K562 (cell line): ENCODE data around the gene ADAM10. TPM values are rescaled to one million over a fixed set of nuclear protein-coding genes. Genes with fewer than 3 reads are reported as not detected.

Source experiments
- ATAC-seq: fragments of 200-7000 bp; cut with Tn5 transposase; 3 replicates; pipeline ENCODE4 v1.9.1; 2020; ENCODE audit warnings: moderate library complexity
- BruUV-seq: library from RNA; stranded (reverse); fragments of 400-500 nt; replicated peaks from 2 replicates; lab custom pipeline; 2021; lab: Mats Ljungman, UMichigan
- CTCF ChIA-PET: fragments of 300-600 bp; formaldehyde crosslinking; extraction: SDS; loops from one replicate; lab custom pipeline; 2021; ENCODE audit warnings: low intra/inter-chr PET ratio; lab: Yijun Ruan, JAX
- POLR2A ChIA-PET: fragments of 300-600, 350-650 bp; sonication (Branson Sonifier 250); formaldehyde crosslinking; extraction: SDS; loops from one replicate; lab custom pipeline; 2021; ENCODE audit warnings: antibody characterized with exemption, inconsistent platforms; lab: Yijun Ruan, JAX
- DNase-seq, 4 experiments: peaks; one replicate each; pipeline versions ENCODE4 v3.0.0 to v3.0.0-alpha.2; 2011 to 2018; ENCODE audit warnings: low spot score in 3 of 4, mixed read lengths in 3 of 4; ENCODE audit errors: extremely low read depth in 1 of 4
- FAIRE-seq: peaks from 2 replicates; lab custom pipeline; 2011; peaks lifted over from hg19 to GRCh38; lab: Jason Lieb, UNC
- H2AFZ ChIP-seq: 2 replicates; pipeline ENCODE4 v1.6.0; 2011; ENCODE audit warnings: low read depth, low read length, control low read depth, inconsistent platforms
- H3K27ac ChIP-seq: fragments of 200-600 bp; 3 replicates; pipeline ENCODE4 v1.8.0; 2011; ENCODE audit warnings: low read depth, mild to moderate bottlenecking, control low read depth, inconsistent platforms, low read length, moderate library complexity, mixed read lengths; ENCODE audit errors: extremely low read depth
- H3K27me3 ChIP-seq, 2 experiments: fragments of 300-600 bp in 1 of 2; 2 replicates in 1 of 2; 3 replicates in 1 of 2; pipeline versions ENCODE4 v1.6.0 to v1.8.0; 2011; ENCODE audit warnings: inconsistent platforms in 2 of 2, low read length in 2 of 2, mild to moderate bottlenecking in 1 of 2, mixed read lengths in 1 of 2, moderate library complexity in 1 of 2; ENCODE audit not compliant: control insufficient read depth in 2 of 2, insufficient read depth in 2 of 2
- H3K36me3 ChIP-seq: fragments of 300-600 bp; 3 replicates; pipeline ENCODE4 v1.8.0; 2011; ENCODE audit warnings: mild to moderate bottlenecking, low read length, inconsistent platforms; ENCODE audit not compliant: control insufficient read depth, insufficient read depth
- H3K4me1 ChIP-seq, 2 experiments: fragments of 200-600 bp in 1 of 2; replicated peaks in 1 of 2; 2 replicates in 1 of 2; 3 replicates in 1 of 2; pipeline versions ENCODE4 v1.5.1 to v1.8.0; 2011; ENCODE audit warnings: inconsistent platforms in 2 of 2, low read length in 2 of 2, mild to moderate bottlenecking in 1 of 2, mixed read lengths in 1 of 2, moderate library complexity in 1 of 2; ENCODE audit not compliant: control insufficient read depth in 2 of 2, insufficient read depth in 2 of 2
- H3K4me2 ChIP-seq: 2 replicates; pipeline ENCODE4 v1.6.1; 2011; ENCODE audit warnings: low read length, control low read depth, inconsistent platforms, mixed read lengths; ENCODE audit not compliant: insufficient read depth
- H3K4me3 ChIP-seq: fragments of 200-600 bp; sonication (generic), shearing (Covaris generic); 2 replicates; pipeline ENCODE4 v1.5.1; 2016; ENCODE audit warnings: control low read depth, inconsistent platforms
- H3K79me2 ChIP-seq: fragments of 200-600 bp; 3 replicates; pipeline ENCODE4 v1.8.0; 2011; ENCODE audit warnings: low read length, inconsistent platforms; ENCODE audit not compliant: control insufficient read depth, insufficient read depth
- H3K9ac ChIP-seq, 2 experiments: 2 replicates each; pipeline versions ENCODE4 v1.6.0 to v1.6.1; 2011; ENCODE audit warnings: low read depth in 2 of 2, low read length in 2 of 2, control low read depth in 1 of 2, inconsistent platforms in 1 of 2, mild to moderate bottlenecking in 1 of 2, mixed read lengths in 1 of 2; ENCODE audit not compliant: insufficient read depth in 1 of 2
- H3K9me1 ChIP-seq: one replicate; pipeline ENCODE4 v1.6.0; 2011; ENCODE audit warnings: inconsistent platforms, mild to moderate bottlenecking, low read length, moderate library complexity; ENCODE audit not compliant: control insufficient read depth, insufficient read depth
- H3K9me3 ChIP-seq: replicated peaks from 2 replicates; pipeline ENCODE4 v1.5.1; 2011; ENCODE audit warnings: low read depth, low read length, inconsistent platforms; ENCODE audit not compliant: control insufficient read depth, insufficient read depth
- H4K20me1 ChIP-seq: replicated peaks from 2 replicates; pipeline ENCODE4 v1.6.1; 2011; ENCODE audit warnings: low read length, inconsistent platforms, mixed read lengths; ENCODE audit not compliant: control insufficient read depth, insufficient read depth
- ARID2 ChIP-seq: fragments of 450-650 bp; IDR thresholded peaks from 2 replicates; pipeline ENCODE4 v1.6.1; 2017; ENCODE audit warnings: antibody characterized with exemption, mild to moderate bottlenecking
- FOXK1 ChIP-seq: sonication (generic); formaldehyde crosslinking; IDR thresholded peaks from 2 replicates; pipeline ENCODE4 v1.8.0; 2022; ENCODE audit warnings: missing genetic modification reagents, mild to moderate bottlenecking, borderline replicate concordance
- RAD21 ChIP-seq, 2 experiments: fragments of 250-450 bp in 1 of 2; fragments of 450-650 bp in 1 of 2; sonication (Bioruptor Pico) in 1 of 2; formaldehyde crosslinking in 1 of 2; IDR thresholded peaks in 1 of 2; conservative IDR thresholded peaks in 1 of 2; 2 replicates each; pipeline versions ENCODE4 v1.4.0 to v1.8.0; 2020 to 2022; ENCODE audit warnings: mild to moderate bottlenecking in 2 of 2, moderate library complexity in 1 of 2
- RB1 ChIP-seq: fragments of 450-650 bp; IDR thresholded peaks from 2 replicates; pipeline ENCODE4 v1.6.1; 2017; ENCODE audit warnings: low read depth, mild to moderate bottlenecking
- SETDB1 ChIP-seq: IDR thresholded peaks from one replicate; pipeline ENCODE4 v1.6.1; 2012; ENCODE audit warnings: low read length, control low read depth, inconsistent platforms
- SIRT6 ChIP-seq: IDR thresholded peaks from one replicate; pipeline ENCODE4 v1.6.1; 2012; ENCODE audit warnings: low read depth, mild to moderate bottlenecking, control low read depth, inconsistent platforms, low read length, moderate library complexity
- SNRNP70 ChIP-seq: fragments of 200-400 bp; formaldehyde crosslinking; optimal IDR thresholded peaks from 2 replicates; pipeline ENCODE3; 2017; ENCODE audit warnings: low read depth, low read length
- STAT5A ChIP-seq: IDR thresholded peaks from 2 replicates; pipeline ENCODE4 v1.6.1; 2012; ENCODE audit warnings: low read length, inconsistent platforms, borderline replicate concordance
- YBX1 ChIP-seq: fragments of 450-650 bp; IDR thresholded peaks from 2 replicates; pipeline ENCODE4 v1.7.1; 2016; ENCODE audit warnings: mild to moderate bottlenecking
- ZEB2 ChIP-seq: fragments of 450-650 bp; IDR thresholded peaks from 2 replicates; pipeline ENCODE4 v1.6.1; 2016
- WGBS: fragments of 100-300 bp; shearing (Covaris generic); methylation state at CpG from one replicate; pipeline ENCODE4 v1.1.6; 2016; ENCODE audit warnings: low coverage, mixed read lengths; ENCODE audit not compliant: insufficient coverage; ENCODE audit errors: missing lambda C conversion rate; 5-methylcytosine and 5-hydroxymethylcytosine counted together
- in situ Hi-C: fragments of 300-500 bp; cut with MboI; formaldehyde crosslinking; loops from 4 replicates; pipeline ENCODE4 v1.15.0; 2018; ENCODE audit warnings: inconsistent platforms, mixed read lengths
- intact Hi-C: fragments of 100-400 bp; cut with micrococcal nuclease; formaldehyde crosslinking; loops from 2 replicates; pipeline ENCODE4 v1.14.2; 2022
- polyA plus RNA-seq, 8 experiments: library from polyadenylated mRNA; depleted of rRNA in 4 of 8; stranded (reverse) in 5 of 8; unstranded in 3 of 8; fragments of >200 nt; fragmentation: Nextera tagmentation in 2 of 8; fragmentation: Illumina TruSeq in 1 of 8; extraction: Ambion mirVana in 2 of 8; extraction: Trizol in 1 of 8; gene quantifications; 2 replicates each; pipeline versions ENCODE4 v1.2.1 to v1.2.3, GENCODE V29; 2011 to 2014; ENCODE audit warnings: inconsistent platforms in 1 of 8, missing spikeins in 1 of 8
- total RNA-seq, 7 experiments: library from RNA; depleted of rRNA in 6 of 7; stranded (reverse); fragments of >200 nt in 6 of 7; fragmentation: Illumina TruSeq in 2 of 7; extraction: Trizol in 2 of 7; gene quantifications; 2 replicates each; pipeline versions ENCODE4 v1.2.1 to v1.2.3, GENCODE V29; 2011 to 2021; ENCODE audit warnings: low replicate concordance in 1 of 7
- TF ChIP-seq, protein P1 (sequence below): fragments of 450-650 bp; IDR thresholded peaks from 2 replicates; pipeline ENCODE4 v1.6.1; 2016; ENCODE audit warnings: antibody characterized with exemption
- TF ChIP-seq, protein P2 (sequence below), 3 experiments: IDR thresholded peaks in 2 of 3; conservative IDR thresholded peaks in 1 of 3; 2 replicates each; pipeline ENCODE4 v1.5.1; 2011 to 2012; ENCODE audit warnings: low read length in 3 of 3, mild to moderate bottlenecking in 3 of 3, control low read depth in 2 of 3, improper control_type of control experiment in 1 of 3, inconsistent platforms in 1 of 3, low read depth in 1 of 3, mixed read lengths in 1 of 3, moderate library complexity in 1 of 3; ENCODE audit not compliant: insufficient read depth in 2 of 3
- TF ChIP-seq, protein P3 (sequence below): fragments of 200-400 bp; formaldehyde crosslinking; IDR thresholded peaks from 2 replicates; pipeline ENCODE4 v1.6.1; 2017; ENCODE audit warnings: mild to moderate bottlenecking, low read depth, low read length, moderate library complexity
- TF ChIP-seq, protein P4 (sequence below): IDR thresholded peaks from 2 replicates; pipeline ENCODE4 v1.6.1; 2011; ENCODE audit not compliant: insufficient read length; ENCODE audit errors: extremely low read depth
- TF ChIP-seq, protein P5 (sequence below): sonication (generic); formaldehyde crosslinking; IDR thresholded peaks from 2 replicates; pipeline ENCODE4 v1.8.0; 2022; ENCODE audit warnings: missing genetic modification reagents, mild to moderate bottlenecking, borderline replicate concordance

The ADAM10 gene
- total and polyA plus RNA-seq, 9 of the 15 experiments (the other 6 are each of a cell fraction or from before 2014, with no cell fraction given), result 11.9 to 152 (median 57.3) TPM

DNA sequence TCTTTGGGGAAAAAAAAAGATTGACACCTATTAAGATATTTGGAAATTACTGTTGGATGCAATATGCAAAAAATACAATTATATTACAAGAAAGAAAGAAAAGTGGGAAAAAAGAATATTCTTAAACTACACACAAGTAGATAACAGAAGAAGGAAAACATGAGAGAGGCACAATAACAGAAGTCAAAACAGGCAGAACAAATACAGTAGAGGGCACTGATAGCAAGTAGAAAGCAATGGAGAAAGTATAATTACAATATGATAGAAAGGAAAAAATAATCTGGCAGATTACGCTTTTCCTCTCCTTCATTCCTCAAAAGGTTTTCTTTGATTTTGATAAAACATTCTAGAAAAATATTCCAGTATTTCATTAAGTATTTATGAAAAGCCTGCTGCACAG, 72.1 kb downstream of the ADAM10 start:
- ChIA-PET POLR2A (interaction anchor here (0.8 to 1.7 kb wide), 3 partner anchors 8 to 115 kb away, joined by 3 read pairs; no protein-coding TSS in a partner anchor), CTCF (no interaction called here)
- no peak overlapping the region for H2AFZ ChIP-seq
- H3K4me1 ChIP-seq, result no peaks in the 10 kb centered on the region
- no TSS peak for BruUV-seq
- intact Hi-C loops, result no loop called here
- FAIRE-seq (no peak), ATAC-seq (no peak), DNase-seq (no peak)
- peaks cover 17% of the 10 kb centered on the region; the same call in 2 of the 3 replicates for H3K36me3 ChIP-seq
- in situ Hi-C loops, result no loop called here
- H3K27me3 ChIP-seq, result no peaks in the 10 kb centered on the region
- 100% methylated on average over 1 of the region's 1 CpG for WGBS
- no peaks in the 10 kb centered on the region for H3K9me1 ChIP-seq
- TF ChIP-seq RB1 (no peak), FOXK1 (no peak), RAD21 (CRISPR knock-in tag; conservative IDR thresholded peaks at IDR 0.05 in 1 of 2, IDR thresholded peaks at IDR 0.05 in 1 of 2) (peak in 1 of 2 experiments; percentile 19; a peak in 1 of 4 replicates), SNRNP70 (no peak), SETDB1 (no peak), ARID2 (no peak), STAT5A (no peak), SIRT6 (no peak), YBX1 (no peak), ZEB2 (no peak)
- TF ChIP-seq, protein P1, sequence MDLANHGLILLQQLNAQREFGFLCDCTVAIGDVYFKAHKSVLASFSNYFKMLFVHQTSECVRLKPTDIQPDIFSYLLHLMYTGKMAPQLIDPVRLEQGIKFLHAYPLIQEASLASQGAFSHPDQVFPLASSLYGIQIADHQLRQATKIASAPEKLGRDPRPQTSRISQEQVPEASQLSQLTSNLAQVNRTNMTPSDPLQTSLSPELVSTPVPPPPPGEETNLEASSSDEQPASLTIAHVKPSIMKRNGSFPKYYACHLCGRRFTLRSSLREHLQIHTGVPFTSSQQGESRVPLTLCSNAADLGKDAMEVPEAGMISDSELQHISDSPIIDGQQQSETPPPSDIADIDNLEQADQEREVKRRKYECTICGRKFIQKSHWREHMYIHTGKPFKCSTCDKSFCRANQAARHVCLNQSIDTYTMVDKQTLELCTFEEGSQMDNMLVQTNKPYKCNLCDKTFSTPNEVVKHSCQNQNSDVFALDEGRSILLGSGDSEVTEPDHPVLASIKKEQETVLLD, result no peak
- TF ChIP-seq, protein P2, sequence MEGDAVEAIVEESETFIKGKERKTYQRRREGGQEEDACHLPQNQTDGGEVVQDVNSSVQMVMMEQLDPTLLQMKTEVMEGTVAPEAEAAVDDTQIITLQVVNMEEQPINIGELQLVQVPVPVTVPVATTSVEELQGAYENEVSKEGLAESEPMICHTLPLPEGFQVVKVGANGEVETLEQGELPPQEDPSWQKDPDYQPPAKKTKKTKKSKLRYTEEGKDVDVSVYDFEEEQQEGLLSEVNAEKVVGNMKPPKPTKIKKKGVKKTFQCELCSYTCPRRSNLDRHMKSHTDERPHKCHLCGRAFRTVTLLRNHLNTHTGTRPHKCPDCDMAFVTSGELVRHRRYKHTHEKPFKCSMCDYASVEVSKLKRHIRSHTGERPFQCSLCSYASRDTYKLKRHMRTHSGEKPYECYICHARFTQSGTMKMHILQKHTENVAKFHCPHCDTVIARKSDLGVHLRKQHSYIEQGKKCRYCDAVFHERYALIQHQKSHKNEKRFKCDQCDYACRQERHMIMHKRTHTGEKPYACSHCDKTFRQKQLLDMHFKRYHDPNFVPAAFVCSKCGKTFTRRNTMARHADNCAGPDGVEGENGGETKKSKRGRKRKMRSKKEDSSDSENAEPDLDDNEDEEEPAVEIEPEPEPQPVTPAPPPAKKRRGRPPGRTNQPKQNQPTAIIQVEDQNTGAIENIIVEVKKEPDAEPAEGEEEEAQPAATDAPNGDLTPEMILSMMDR (IDR thresholded peaks at IDR 0.05 in 2 of 3, conservative IDR thresholded peaks at IDR 0.05 in 1 of 3; ENCODE audit: insufficient read depth in 2 of 3, low read depth in 1 of 3, low read length in 3 of 3), result 0 out of 6 replicates have a peak, but pooled peaks of 1 of the 3 experiments have one; percentile 16
- TF ChIP-seq, protein P3, sequence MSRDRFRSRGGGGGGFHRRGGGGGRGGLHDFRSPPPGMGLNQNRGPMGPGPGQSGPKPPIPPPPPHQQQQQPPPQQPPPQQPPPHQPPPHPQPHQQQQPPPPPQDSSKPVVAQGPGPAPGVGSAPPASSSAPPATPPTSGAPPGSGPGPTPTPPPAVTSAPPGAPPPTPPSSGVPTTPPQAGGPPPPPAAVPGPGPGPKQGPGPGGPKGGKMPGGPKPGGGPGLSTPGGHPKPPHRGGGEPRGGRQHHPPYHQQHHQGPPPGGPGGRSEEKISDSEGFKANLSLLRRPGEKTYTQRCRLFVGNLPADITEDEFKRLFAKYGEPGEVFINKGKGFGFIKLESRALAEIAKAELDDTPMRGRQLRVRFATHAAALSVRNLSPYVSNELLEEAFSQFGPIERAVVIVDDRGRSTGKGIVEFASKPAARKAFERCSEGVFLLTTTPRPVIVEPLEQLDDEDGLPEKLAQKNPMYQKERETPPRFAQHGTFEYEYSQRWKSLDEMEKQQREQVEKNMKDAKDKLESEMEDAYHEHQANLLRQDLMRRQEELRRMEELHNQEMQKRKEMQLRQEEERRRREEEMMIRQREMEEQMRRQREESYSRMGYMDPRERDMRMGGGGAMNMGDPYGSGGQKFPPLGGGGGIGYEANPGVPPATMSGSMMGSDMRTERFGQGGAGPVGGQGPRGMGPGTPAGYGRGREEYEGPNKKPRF, result no peak
- TF ChIP-seq, protein P4, sequence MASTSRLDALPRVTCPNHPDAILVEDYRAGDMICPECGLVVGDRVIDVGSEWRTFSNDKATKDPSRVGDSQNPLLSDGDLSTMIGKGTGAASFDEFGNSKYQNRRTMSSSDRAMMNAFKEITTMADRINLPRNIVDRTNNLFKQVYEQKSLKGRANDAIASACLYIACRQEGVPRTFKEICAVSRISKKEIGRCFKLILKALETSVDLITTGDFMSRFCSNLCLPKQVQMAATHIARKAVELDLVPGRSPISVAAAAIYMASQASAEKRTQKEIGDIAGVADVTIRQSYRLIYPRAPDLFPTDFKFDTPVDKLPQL, result no peak
- TF ChIP-seq, protein P5, sequence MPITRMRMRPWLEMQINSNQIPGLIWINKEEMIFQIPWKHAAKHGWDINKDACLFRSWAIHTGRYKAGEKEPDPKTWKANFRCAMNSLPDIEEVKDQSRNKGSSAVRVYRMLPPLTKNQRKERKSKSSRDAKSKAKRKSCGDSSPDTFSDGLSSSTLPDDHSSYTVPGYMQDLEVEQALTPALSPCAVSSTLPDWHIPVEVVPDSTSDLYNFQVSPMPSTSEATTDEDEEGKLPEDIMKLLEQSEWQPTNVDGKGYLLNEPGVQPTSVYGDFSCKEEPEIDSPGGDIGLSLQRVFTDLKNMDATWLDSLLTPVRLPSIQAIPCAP (CRISPR knock-in tag), result no peak
- H3K27ac ChIP-seq, result no peak overlapping the region
- no peak overlapping the region for H3K9ac ChIP-seq
- H3K4me2 ChIP-seq, result no peak overlapping the region
- peaks cover 19% of the 10 kb centered on the region for H3K79me2 ChIP-seq
- no peak overlapping the region for H3K4me3 ChIP-seq
- H4K20me1 ChIP-seq, result no peaks in the 10 kb centered on the region
- H3K9me3 ChIP-seq, result no peaks in the 10 kb centered on the region
